ENCODE data around the gene GPR15.

Gene GPR15

GRCh38 chr3:98532275-98532637 is 478 bp downstream of the GPR15 start:
- no peak for DNase-seq

DNA sequence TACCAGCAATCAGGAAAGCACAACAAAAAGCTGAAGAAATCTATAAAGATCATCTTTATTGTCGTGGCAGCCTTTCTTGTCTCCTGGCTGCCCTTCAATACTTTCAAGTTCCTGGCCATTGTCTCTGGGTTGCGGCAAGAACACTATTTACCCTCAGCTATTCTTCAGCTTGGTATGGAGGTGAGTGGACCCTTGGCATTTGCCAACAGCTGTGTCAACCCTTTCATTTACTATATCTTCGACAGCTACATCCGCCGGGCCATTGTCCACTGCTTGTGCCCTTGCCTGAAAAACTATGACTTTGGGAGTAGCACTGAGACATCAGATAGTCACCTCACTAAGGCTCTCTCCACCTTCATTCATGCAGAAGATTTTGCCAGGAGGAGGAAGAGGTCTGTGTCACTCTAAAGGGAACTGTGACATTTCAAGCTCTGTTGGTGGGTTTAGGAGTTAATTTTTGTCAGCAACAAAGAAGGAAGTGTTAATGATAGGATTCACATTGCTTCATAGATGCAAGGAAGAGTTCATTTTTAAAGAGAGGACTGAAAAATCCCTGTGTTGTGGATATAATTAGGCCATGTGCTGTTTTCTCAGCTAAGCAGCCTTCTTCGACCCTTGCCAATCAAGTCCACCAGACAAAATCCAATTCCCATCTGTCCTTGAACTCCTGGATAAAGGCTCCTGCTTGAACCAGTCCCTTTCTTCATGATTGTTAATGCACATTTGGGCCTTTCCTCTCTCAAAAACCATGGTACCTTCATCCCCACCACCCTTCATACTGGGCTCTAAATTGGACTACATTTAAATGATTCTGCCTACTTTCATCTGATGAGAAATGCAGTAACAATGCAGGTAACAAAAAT is 1.2 kb downstream of the GPR15 start:
- DNase-seq: no peak

- DNase-seq: no peak
Observed at GRCh38 chr3:98534168-98534567, 2.4 kb downstream of the GPR15 start.

DNA sequence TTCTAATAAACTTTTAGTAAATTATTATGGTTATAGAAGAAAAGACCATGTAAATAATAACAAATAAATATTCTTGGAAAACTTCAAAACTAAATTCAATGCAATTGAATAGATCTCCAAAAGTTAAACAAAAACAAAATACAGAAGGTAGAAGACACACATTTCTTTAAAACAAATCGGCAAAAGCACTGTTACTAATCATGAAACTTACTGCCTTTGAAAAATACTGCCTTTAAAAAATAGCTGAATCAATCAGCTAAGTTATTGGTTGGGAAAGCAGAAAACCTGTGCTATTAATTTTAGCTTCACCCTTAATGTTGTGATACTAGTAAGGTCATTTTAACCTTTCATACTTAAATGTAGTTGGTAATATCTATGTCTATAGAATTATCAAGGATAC is 3.0 kb downstream of the GPR15 start:
- DNase-seq: no peak

- no peak for DNase-seq
Observed at GRCh38 chr3:98536456-98537017, 4.8 kb downstream of the GPR15 start.

DNA sequence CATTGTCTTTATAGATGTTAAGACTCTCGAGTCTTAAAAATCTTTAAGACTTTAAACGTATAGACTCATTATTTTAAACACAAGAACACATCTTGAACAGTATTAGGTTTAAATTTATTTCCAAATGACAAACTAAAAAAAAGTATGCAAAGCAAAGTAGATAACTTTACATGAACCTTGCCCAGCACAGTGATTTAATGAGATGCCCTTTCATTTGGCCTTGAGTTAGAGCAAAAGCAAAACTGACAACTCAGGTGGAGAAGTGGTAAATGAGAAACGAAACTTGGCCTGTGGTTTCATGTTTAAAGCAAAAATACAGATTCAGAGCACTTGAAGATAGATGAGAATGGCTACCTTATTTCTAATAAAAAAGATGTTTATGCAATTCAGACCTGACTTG is 8.6 kb downstream of the GPR15 start:
- no peak for DNase-seq

GRCh38 chr3:98541695-98542094 is 9.9 kb downstream of the GPR15 start:
- DNase-seq: no peak

GRCh38 chr3:98542623-98543022 is 10.8 kb downstream of the GPR15 start:
- no peak for DNase-seq

DNA sequence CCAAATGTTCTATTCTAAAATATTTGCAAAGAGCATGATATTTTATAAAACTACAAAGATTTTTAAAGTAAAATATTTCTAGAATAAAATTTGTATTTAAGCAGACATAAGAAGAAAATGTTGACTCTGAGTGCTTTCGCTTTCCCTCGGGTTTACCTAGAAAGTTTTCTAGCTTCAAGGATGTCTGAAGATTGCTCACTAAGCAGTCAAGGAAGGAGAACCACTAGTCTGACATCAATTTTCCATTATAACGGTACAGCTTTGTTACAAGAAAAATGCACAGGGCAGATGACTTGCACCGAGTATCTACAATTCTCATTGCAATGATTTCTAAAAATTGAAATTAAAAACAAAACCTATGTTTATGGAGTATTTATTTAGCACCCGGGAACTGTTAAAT is 14.2 kb downstream of the GPR15 start:
- no peak for DNase-seq

- DNase-seq: no peak
Observed at GRCh38 chr3:98548544-98548943, 16.8 kb downstream of the GPR15 start.

- no peak for DNase-seq
Observed at GRCh38 chr3:98550833-98551232, 19.1 kb downstream of the GPR15 start.

- DNase-seq: no peak
Observed at GRCh38 chr3:98551236-98551635, 19.5 kb downstream of the GPR15 start.

DNA sequence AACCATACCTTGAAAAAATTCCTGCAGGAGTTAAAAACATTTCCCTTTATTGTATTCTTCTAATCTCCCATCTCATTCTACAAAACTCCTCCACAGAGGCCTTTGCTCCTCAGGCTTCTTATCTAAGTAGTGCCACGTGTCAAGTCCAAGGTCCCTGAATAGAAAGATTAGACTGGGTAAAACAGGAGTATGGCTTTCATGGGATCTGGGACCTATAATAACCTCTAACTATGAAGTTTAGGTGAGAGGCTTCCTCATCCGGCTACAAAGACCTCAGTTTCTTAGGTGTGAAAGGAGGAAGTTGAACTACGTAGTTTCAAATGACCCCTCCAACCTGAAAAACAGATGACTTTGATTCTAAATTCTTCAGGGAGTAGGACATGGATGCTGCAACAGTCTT is 20.0 kb downstream of the GPR15 start:
- no peak for DNase-seq

DNA sequence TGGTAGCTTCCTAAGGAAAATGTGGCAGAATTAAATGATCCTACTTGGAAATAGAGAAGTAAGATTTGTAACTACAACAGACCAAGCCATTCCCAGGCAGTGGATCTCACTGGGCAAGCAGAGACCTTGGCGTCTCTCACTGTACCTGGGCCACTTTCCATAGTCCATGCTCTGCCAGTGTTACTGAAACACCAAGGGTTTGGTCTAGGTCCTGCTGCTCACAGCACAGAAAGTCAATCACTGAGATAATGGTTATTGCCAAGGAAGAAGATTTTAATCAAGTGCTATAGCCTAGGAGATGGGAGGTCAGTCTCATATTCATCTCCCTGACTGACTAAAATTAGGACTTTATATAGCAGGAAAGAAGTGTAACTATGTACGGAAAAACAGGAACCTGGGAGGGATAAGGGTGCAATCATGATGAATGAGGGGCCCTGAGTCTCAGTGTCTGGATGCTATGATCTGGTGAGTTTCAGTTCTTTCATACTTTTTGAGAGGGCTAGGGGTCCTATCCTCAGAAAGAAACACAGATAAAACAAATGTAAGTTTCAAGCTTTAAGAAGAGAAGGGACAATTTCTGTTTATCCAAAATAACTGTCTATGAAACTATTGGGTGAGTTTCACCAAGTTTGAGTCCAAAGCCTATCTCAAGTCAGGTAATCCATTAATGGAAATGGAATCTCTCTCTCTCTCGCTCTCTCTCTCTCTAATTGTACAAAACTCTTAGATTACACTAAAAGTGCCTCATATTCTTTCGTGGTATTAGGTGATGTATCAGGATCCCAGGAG is 20.6 kb downstream of the GPR15 start:
- no peak for DNase-seq

- no peak for DNase-seq
Observed at GRCh38 chr3:98553021-98553563, 21.3 kb downstream of the GPR15 start.

GRCh38 chr3:98553753-98554152 is 22.0 kb downstream of the GPR15 start:
- no peak for DNase-seq

DNA sequence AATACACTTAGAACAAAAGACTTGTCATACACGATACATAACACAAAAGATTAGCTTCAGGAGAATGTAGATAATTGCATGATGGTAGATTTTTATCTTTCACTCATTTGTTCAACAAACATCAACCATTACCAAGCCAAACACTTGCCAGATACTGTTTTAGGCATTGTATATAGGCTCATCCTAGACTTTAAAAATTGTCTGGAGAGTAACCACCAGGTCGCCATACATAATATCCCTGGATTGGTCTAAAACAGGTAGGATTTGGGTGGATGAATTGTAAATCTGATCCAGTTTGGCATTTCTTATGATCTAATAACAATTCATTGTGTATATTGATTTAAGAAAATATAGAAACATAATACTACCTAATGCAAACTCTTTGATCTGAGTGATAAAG is 22.8 kb downstream of the GPR15 start:
- DNase-seq: no peak

GRCh38 chr3:98555025-98555379 is 23.2 kb downstream of the GPR15 start:
- no peak for DNase-seq

DNA sequence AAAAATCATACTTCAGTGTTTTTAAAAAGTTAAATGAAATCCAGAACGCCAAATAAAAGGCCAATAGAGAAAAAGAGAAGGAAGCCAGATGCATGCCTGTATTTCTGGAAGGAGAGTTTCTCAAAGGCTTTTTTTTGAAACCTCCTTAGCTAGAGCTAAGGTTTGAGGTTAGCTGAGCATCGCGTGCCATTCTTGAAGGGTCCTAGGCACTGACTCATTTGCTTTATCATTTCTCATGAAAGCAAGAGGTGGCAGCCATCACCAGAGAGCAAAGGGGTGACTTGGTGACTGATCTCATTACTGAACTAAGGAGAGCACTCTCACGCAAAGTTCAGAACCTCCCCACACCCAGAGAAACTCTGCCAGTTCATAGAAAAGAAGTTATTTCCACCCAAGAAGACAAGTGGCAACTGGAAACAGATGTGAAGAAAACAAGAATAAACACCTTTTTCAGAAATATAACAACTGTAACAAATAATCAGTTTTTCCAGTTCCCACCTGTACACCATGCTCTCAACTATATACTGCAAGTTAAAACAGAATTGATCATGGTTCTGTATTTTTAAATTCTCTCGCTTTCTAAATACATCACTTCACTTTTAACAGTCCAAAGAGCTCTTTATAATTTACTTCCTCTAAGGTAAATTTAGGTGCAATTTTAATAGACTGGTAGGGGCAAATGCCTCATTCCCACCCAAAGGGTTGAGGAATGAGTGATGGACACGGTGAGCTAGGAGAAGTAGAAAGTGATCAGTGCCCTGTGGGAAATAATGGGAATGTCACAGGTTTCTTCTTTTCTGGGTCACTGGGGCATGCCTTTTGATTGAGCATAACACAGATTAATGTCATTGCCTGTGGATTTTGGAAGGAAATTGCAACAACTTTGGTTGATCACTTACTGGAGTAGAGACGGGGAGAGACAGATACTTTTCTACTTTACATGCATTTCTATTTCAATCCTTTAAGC is 24.7 kb downstream of the GPR15 start:
- peak; percentile 77 for DNase-seq

- peak; percentile 57 for DNase-seq
Observed at GRCh38 chr3:98557324-98558010, 25.7 kb downstream of the GPR15 start.

DNA sequence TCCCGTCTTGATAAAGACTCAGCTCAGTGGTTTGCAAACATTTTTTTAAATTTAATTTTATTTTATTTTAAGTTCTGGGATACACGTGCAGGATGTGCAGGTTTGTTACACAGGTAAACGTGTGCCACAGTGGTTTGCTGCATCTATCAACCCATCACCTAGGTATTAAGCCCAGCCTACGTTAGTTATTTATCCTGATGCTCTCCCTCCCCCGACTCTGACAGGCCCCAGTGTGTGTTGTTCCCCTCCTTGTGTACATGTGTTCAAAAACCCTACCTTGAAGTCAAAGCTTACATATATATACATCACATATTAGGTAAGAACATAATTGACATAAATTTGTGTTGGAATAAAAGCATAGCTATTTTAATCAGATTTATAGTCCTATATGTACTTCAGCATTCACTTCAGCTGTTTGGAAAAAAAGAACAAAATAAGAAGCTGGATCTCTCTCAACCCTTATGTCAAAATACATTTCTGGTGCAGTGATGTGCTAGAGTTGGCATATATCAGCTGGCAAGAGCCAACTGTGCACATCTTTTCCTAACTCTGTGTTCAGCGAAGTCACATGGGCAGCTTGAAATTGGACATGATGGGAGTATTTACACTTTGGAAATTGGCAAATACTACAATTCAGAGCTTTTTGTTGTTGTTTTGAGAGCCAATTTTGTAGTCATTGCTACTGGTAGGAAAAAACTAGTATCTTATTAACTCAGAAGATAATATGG is 26.5 kb downstream of the GPR15 start:
- no peak for DNase-seq
